HG02610 (cell line): ENCODE data around the gene PARP1.
"Not testable (repeated sequence)": the region's sequence is repeated elsewhere in the genome, so short reads cannot be mapped to it uniquely, and the experiment has no call there.

Source experiments
- ATAC-seq: cut with Tn5 transposase; IDR thresholded peaks from one replicate; pipeline ENCODE4 v1.9.1; 2021; ENCODE audit warnings: mild to moderate bottlenecking, moderate library complexity; ENCODE audit not compliant: unreplicated experiment

Gene PARP1

DNA sequence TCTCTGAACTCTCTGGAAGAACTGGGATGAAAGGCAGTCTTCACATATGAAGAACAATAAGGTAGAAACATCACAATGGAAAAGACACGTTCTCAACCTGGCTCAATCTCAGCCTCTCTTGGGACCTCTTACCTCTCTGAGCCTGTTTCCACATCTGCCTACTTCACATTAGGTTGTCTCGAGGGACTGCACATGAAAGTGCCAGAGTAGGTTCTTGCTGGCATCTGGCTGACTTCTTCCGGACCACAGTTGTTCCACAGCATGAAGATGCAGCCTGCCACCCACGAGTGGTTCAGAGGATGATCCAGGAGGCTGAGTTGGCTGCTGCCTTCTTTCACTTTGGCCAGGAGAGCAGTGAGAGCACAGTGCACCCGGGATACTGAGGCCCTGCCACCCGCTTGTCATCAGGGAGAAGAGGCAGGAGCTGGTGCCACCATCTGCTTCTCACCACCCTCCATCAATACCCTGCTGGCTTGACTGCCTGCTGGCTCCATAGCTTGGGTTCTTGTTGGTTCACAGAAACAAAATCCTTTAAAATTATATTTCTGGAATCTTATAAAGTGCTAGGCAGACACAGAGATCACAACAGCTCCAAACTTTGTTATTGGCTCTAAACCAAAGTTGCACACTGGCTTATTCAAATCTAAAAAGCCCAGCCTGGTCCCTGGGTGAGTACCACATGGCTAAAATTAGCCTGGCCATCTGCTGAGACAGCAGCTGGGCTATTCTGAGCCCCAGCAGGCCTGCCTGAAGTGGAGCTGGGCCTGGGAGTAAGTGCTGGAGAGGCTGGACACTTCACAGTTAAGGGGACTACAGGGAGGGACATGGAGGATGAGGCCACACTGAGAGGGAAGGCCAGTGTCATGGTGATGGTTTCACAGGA, 52.0 kb downstream of the PARP1 start:
- no peak for ATAC-seq

DNA sequence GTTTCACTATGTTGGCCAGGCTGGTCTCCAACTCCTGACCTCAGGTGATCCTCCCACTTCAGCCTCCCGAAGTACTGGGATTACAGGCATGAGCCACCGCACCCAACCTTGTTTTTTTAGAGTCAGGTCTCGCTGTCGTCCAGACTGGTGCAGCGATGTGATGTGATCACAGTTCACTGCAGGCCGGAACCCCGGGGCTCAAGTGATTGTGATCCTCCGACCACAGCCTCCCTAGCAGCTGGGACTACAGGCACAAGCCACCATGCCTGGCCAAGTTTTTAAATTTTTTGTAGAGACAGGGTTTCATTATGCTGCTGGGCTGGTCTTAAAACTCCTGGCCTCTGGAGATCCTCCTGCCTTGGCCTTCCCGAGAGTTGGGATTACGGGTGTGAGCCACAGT, 52.9 kb downstream of the PARP1 start:
- no peak for ATAC-seq

DNA sequence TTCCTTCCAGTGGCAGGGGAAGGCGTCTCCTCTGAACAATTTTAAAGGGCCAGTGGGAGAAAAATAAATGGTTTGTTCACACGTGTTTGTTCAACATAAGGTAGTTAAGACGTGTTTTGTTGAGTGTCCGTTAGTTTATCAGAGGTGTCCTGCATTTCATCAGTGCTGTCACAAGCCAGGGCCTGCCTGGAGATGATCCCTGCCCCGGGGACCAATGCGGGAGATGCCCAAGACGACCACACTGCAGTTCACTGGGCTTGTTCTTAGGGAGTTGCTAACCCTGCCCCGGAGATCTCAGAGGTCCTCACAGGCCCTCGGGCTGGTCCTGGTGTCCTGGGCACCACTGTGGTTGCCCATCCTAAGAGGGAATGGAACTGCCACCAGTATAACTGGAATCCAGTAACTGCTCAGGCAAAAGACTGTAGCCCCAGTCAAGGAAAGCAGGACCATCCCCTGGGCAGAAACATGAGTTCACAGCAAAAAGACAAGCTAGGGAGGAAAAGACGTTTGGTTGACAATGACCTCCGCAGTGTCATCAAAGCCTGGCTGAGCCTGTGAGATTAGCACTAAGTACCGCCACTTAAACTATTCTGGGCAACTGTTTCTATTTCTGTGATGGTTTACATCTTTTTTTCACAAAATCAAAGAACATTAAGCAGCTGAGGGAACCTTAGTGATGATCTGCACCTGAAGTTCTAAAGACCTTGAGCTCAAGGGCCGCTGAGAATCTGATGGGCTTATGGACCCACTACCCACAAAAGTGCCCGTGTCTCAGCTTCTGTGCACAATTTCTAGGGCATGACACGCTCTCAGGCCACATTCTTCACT, 54.0 kb downstream of the PARP1 start:
- no peak for ATAC-seq

DNA sequence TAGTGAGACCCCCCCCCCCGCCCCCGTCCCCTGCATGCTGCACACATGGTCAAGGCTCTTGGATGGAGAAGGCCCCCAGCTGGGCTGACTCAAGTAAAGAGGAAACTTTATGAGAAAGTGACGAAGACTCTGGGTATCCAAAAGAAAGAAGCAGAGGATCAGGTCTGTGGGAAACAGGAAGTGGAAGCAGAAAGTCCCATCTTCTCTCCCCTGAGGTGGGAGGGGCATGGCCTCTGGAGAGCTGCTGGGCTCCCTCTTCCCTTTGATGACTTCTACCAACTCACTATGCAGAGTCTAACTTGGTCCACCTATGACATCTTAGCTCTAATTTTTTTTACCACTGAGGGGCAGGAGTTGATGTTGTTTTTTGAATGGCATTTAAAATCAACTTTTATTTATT, 56.2 kb downstream of the PARP1 start:
- no peak for ATAC-seq

DNA sequence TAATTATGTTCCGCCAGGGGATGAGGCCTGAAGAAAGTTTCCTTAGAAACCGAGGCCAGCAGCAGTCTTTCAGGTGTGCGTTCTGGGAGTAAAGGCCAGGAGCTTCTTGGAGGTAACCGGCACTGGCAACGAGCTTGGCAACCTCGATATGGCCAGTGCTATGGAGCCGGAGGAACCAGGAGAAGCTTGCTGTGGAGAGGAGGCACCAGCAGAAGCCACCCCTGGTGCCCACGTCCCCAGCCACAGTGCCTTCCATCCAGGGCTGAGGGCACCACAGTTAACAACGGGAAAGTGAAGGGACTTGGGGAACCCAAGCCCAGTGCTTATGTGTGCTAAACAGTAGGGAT, 57.4 kb downstream of the PARP1 start:
- ATAC-seq: no peak

DNA sequence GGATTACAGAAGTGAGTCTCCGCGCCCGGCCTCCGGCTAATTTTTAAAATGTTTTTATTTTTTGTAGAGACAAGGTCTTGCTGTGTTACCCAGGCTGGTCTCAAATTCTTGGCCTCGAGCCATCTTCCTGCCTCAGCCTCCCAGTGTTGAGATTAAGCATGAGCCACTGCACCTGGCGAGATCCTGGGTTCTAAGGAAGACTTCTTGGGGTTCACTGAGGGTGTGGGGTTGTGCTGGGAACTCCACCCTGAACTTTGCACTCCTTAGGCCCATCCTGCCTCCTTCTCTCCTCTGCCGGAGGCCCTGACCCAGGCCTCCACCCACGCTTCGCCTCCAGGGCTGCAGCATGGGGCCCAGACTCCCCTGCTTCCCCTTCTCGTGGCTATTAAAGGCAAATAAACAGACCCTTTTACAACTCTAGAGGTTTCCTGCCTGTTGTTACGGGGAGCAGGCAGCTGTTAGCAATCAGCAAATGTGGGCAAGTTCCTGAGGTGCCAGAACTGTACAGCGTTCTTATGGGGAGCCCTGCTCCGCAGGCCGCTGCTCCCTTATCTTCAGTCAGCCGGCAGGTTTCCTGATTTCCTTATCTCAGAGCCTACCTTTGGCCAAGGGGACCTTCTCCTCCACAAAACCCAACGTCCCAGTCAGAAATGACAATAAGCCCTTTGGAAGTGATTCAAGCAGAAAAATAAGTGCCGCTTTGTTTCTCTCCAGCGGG, 57.9 kb downstream of the PARP1 start:
- no peak for ATAC-seq

DNA sequence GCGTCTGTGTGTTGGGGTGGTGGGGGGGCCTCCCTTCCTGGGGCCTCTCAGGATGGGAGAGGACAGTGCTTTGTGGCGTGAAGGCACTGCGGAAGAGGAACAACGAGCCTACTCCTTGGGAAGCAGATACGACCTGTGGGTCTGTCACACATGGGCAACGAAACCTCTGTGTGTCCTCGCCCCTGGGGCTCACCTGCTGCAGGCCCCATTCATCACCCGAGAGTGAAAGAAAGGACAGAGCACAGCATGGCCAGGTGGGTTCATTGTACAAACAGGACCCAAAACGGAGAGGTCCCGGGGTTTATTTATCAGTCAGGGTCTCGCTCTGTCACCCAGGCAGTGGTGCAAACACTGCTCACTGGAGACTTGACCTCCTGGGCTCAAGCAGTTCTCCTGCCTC, 58.8 kb downstream of the PARP1 start:
- no peak for ATAC-seq

DNA sequence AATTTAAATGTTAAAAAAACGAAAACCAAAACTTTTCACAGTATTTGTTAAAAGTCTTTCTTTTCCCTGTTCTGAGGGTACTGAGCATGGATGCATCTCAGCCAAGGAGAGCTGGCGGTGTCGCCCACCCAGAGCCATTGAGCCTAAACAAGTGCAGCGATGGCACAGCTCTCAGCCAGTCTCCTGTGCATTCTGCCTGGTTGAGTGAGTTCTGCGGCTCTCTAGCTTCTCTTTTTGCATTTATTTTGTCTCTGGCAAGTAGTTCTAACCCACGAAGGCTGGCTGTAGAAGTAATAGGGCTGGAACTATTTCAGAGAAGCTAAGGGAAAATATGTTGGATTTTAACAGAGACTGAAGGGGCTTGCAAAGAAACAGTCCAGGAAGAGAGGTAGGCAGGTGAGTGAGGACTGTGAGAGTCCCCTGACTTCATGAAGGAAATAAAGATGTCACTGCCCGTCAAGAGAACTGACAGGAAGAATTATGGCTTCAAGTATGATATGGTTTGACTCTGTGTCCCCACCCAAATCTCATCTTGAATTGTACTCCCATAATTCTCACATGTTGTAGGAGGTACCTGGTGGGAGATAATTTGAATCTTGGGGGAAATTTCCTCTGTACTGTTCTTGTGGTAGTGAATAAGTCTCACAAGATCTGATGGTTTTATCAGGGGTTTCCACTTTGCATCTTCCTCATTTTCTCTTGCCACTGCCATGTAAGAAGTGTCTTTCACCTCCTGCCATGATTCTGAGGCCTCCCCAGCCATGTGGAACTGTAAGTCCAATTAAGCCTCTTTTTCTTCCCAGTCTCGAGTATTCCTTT, 63.2 kb downstream of the PARP1 start:
- ATAC-seq: no peak

DNA sequence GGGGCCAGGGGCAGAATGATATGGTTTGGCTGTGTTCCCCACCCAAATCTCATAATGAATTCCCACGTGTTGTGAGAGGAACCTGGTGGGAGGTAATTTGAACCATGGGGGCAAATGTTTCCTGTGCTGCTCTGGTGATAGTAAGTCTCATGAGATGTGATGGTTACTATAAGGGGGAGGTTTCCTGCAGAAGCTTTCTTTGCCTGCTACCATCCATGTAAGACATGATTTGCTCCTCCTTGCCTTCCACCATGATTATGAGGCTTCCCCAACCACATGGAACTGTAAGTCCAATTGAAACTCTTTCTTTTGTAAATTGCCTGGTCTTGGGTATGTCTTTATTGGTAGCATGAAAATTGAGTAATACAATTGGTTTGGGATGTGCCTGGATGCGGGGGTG, 65.2 kb downstream of the PARP1 start:
- ATAC-seq: no peak

DNA sequence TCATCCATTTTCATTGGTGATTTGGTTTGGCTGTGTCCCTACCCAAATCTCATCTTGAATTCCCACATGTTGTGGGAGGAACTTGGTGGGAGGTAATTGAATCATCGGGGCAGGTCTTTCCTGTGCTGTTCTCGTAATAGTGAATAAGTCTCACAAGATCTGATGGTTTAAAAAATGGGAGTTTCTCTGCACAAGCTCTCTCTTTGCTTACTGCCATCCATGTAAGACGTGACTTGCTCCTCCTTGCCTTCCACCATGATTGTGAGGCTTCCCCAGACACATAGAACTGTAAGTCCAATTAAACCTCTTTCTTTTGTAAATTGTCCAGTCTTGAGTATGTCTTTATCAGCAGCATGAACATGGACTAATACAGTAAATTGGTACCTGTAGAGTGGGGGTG, 67.8 kb downstream of the PARP1 start:
- ATAC-seq: not testable (repeated sequence)

DNA sequence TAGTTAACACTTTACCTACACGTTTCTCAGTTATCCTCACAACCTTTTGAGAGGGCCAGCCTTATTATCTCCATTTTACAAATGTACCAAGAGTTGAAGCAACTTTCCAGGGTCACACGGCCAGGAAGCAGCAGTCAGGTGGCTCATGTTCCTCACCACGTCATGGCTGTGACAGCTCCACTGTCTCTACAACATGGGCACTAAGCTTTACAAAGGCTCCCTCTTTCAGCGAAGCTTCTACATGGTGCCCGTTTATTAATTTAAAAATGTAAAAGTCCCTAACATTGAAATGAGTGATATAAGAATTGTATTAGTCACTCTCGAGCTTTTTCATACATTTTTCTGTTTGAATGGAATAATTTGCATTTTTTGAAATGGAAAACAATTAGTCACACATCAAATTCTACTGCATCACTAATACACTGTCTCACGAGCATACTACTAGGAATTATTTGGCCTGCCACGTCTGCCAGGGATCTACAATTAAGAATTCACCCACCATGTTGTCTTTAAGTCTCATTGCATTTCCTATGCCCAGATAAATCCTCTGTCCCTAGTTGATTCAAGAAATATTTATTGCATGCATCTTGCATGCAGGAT, 70.5 kb downstream of the PARP1 start:
- no peak for ATAC-seq

DNA sequence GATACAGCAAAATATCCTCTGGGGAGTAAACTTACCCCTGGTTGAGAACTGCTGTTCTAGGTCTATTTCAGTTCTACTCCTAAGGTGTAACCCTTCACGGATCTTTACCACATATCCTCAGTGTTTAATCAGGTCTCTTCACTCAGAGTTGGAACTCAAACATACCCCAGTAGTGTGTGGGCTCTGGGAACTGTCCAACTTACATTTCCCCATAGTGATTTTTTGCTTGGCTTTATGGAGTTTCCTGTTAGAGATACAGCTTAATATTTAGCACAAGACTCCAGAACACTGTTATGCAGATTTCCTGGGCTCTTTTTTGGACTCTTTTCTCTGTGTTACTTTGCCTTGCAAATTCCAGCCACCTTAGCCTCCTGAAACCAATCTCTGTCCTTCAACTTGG, 72.2 kb downstream of the PARP1 start:
- ATAC-seq: no peak

DNA sequence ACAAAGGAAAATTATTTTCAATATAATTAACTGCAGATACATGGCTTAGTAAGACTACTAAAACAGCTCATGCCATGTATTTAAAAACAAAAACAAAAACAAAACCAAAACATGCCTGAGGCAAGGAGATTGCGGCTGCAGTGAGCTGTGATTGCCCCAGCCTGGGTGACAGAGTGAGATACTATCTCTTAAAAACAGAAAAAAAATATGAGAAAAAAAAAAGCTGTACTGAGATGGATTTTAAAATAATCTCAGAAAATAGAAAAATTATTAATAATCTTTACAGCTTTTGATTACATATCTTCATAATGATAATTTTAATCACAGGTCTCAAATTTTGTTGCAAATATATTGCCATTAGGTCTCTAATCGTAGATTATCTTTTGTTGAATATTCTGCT, 74.9 kb downstream of the PARP1 start:
- ATAC-seq: no peak

DNA sequence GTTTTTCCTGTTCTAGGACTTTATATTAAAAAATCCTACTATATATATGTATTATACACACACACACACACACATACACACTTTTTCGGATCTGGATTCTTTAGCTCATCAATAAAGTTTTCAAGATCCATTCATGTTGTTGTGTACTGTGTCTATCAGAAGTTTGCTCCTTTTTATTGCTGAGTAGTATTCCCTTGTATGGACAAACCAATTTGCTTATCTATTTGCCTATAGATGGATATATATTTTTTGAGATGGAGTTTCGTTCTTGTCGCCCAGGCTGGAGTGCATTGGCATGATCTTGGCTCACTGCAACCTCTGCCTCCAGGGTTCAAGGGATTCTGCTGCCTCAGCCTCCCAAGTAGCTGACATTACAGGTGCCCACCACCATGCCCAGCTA, 78.7 kb downstream of the PARP1 start:
- ATAC-seq: no peak

DNA sequence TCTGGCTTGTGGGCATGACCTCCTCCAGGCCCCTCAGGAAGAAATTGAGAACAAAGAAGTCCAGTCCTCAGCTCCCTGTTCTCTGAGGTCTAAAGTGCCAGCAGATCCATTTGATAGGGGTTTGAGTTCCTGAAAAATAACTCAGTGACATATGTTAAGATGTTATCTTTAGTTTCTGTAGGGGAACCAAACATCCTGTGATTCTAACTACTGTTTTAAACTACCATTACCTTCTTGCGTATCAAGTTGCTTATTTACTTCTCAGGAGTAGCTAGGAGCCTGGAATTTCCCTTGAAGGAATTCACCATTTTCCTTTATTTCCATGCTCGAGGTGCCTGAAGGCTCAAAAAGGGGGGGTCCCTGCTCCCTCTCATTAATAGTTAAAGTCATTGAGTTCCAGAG, 80.1 kb downstream of the PARP1 start:
- ATAC-seq: no peak

DNA sequence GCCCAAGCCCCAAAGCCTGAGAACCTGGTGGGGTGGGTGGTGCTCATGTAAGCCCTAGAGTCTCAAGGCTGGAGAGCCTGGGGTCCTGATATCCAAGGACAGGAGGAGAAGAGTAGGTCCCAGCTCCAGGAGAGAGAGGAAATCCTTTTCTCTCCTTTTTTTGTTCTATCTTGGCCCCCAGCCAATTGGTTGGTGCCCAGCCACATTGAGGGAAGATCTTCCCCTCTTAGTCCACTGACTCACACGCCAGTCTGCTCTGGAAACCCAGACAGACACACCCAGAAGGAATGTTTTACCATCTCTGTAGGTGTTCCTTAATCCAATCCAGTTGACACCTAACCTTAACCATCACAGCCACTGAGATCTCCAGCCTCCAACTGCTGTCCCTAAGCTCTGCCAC, 82.7 kb downstream of the PARP1 start:
- ATAC-seq: no peak

DNA sequence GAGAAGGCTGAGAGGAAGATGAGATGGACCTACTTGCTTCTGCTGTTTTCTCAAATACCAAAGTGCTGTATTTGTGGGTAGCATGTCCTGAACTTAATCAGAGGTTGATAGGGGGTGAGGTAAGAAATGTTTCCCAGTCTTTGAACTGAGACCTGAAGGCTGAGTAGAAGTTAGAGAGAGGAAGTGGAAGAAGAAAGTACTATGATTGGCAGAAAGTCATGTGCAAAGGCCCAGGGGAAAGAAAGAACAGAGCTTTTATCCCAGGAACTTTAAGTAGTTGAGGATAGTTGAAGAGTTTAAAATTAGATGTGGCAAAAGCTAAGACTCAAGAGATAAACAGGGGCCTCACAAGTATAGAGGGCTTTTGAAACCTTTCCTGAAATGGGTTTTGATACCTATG, 83.4 kb downstream of the PARP1 start:
- ATAC-seq: no peak

DNA sequence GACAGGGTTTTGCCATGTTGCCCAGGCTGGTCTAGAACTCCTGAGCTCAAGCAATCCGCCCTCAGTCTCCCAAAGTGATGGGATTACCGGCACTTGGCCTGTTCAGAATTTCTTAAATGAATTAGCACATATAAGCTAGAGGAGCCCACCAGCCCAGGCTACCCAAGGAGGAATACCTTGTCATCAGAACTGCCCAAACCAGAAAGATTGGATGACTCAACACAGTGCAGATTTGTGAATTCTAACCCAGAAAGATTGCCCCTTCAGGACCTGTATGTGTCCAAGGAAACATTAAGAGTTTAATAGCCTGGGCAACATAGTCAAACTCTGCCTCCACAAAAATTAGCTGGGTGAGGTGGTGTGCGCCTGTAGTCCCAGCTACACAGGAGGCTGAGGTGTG, 84.9 kb downstream of the PARP1 start:
- no peak for ATAC-seq

DNA sequence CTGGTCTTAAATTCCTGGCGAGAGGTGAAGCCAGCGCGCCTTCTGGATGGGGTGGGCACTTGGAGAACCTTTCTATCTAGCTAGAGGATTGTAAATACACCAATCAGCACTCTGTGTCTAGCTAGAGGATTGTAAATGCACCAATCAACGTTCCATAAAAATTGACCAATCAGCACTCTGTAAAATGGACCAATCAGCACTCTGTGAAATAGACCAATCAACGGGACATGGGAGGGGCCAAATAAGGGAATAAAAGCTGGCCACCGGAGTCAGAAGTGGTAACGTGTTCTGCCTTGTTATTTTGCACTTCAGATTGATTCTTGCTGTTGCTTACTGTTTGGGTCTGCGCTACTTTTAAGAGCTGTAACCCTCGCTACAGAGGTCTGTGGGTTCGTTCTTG, 87.0 kb downstream of the PARP1 start:
- ATAC-seq: no peak

DNA sequence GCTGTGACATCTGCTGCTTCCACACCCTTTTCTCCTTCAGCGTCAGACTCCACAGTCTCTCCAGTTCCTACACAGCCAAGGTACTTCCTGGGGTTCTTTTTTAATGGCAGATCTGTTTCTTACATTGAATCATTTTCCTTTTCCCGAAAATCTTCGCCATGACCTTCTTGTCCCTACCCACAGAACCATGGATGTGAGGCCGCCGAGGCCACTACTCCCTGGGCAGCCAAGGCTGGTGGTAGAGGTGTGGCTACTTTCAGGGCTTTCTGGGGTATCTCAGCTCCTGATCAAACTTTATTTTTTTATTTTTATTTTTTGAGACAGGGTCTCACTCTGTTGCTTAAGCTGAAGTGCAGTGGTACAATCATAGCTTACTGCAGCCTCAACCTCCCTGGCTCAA, 89.4 kb downstream of the PARP1 start:
- no peak for ATAC-seq
